Sigmoid colon (tissue), 7 donors: ENCODE results near the gene ZNF768. TPM values are rescaled to one million over a fixed set of nuclear protein-coding genes. Genes with fewer than 3 reads are reported as not detected.
"Not testable (repeated sequence)": the region's sequence is repeated elsewhere in the genome, so short reads cannot be mapped to it uniquely, and the experiment has no call there.

Source experiments
- DNase-seq: peaks from one replicate; pipeline ENCODE4 v3.0.0-alpha.2; 2019
- H3K27ac ChIP-seq, 4 donors: fragments of 200-600 bp; sonication (generic); one replicate each; pipeline ENCODE4 v1.5.1; 2016 to 2019; ENCODE audit warnings: mild to moderate bottlenecking in 1 of 4
- H3K27me3 ChIP-seq, 3 donors: fragments of 200-600 bp; sonication (generic); one replicate each; pipeline ENCODE4 v1.5.1; 2019; ENCODE audit warnings: mild to moderate bottlenecking in 1 of 3
- H3K36me3 ChIP-seq, 4 donors: fragments of 200-600 bp; sonication (generic); one replicate each; pipeline ENCODE4 v1.5.1; 2016 to 2019
- H3K4me1 ChIP-seq, 4 donors: fragments of 200-600 bp; sonication (generic); one replicate each; pipeline ENCODE4 v1.5.1; 2017 to 2019
- H3K4me3 ChIP-seq, 4 donors: fragments of 200-600 bp; sonication (generic); one replicate each; pipeline ENCODE4 v1.5.1; 2017 to 2019; ENCODE audit warnings: mild to moderate bottlenecking in 2 of 4, moderate library complexity in 1 of 4
- H3K9me3 ChIP-seq, 4 donors: fragments of 200-600 bp in 3 of 4; sonication (generic) in 3 of 4; one replicate each; pipeline versions ENCODE4 v1.5.1 to v1.6.1; 2013 to 2019
- EP300 ChIP-seq, 4 donors: sonication (generic); formaldehyde crosslinking; IDR thresholded peaks; one replicate each; pipeline ENCODE4 v1.6.1; 2017; ENCODE audit warnings: antibody characterized with exemption in 4 of 4
- POLR2A ChIP-seq, 2 donors: fragments of 450-650 bp; IDR thresholded peaks; one replicate each; pipeline ENCODE4 v1.6.1; 2016; ENCODE audit warnings: antibody characterized with exemption in 2 of 2, mild to moderate bottlenecking in 2 of 2, moderate library complexity in 2 of 2
- POLR2AphosphoS5 ChIP-seq, 4 donors: sonication (generic); formaldehyde crosslinking; IDR thresholded peaks; one replicate each; pipeline ENCODE4 v1.6.1; 2017; ENCODE audit warnings: antibody characterized with exemption in 4 of 4
- WGBS, 2 donors: extraction: QIAGEN DNeasy Blood & Tissue Kit; methylation state at CpG; one replicate each; pipeline ENCODE4 v1.1.7; 2013; 5-methylcytosine and 5-hydroxymethylcytosine counted together
- intact Hi-C: fragments of 100-400 bp; cut with DNase I; formaldehyde crosslinking; loops from one replicate; pipeline ENCODE4 v1.15.1; 2023
- polyA plus RNA-seq, 3 donors: library from polyadenylated mRNA; stranded (reverse); fragments of 200-250 nt; gene quantifications; one replicate each; pipeline ENCODE4 v1.2.3, GENCODE V29; 2013
- total RNA-seq, 4 donors: library from RNA; depleted of rRNA; stranded (reverse); fragments of >200 nt; gene quantifications; one replicate each; pipeline ENCODE4 v1.1.0, GENCODE V29; 2016
- TF ChIP-seq, protein P1 (sequence below), 4 experiments: fragments of 450-650 bp in 3 of 4; fragments of 200-600 bp in 1 of 4; IDR thresholded peaks; one replicate each; pipeline ENCODE4 v1.5.1; 2016 to 2019; ENCODE audit warnings: antibody characterized with exemption in 4 of 4, mild to moderate bottlenecking in 3 of 4, moderate library complexity in 2 of 4
- donor health status: healthy with polysubstance abuse.
- donor health status: Bipolar disorder and iron deficiency.
- donor health status: healthy.

Gene ZNF768
- total and polyA plus RNA-seq, 7 donors, result 32.4 to 61.0 (median 48.2) TPM

DNA sequence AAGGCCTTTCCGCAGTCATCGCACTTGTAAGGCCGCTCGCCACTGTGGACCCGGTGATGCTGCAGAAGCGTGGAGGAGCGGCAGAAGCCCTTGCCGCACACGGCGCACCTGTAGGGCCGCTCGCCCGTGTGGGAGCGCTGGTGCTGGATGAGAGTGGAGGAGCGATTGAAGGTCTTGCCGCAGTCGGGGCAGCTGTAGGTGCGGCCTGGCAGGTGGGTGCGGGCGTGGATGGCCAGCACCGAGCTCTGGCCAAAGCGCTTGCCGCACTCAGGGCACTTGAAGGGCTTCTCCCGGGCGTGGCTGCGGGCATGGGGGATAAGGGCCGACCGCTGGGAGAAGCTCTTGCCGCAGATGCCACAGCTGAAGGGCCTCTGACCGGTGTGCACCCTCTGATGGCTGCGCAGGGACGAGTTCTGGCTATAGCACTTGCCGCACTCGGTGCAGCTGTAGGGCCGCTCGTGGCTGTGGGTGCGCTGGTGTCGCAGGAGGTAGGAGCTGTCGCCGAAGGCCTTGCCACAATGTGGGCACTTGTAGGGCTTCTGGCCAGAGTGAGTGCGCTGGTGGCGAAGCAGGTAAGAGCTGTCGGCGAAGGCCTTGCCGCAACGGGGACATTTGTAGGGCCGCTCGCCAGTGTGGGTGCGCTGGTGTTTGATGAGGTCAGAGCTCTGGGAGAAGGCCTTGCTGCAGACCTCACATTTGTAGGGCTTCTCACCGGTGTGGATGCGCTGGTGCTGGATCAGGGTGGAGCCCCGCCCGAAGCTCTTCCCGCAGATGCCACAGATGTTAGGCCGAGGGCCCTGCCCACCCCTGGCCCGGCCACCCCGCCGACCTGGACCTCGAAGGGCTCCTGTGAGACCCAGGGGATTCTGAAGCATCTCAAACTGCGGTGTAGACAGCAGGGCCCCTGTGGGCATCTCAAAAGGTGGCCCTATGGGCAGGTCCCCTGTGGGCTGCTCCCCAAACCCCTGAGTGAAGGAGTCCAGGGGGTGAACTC lies 1.5 kb downstream of the ZNF768 start:
- Histone ChIP-seq H3K4me3 (no peak overlapping the region), H3K27ac (peak overlapping the region in 1 of 4 donors; percentile 100), H3K9me3 (no peaks in the 10 kb centered on the region), H3K4me1 (peaks cover 0 to 26% (median 14%) of the 10 kb centered on the region in 4 donors), H3K27me3 (no peaks in the 10 kb centered on the region), H3K36me3 (peaks cover 0 to 8% (median 0%) of the 10 kb centered on the region in 4 donors)
- DNase-seq, result no peak
- WGBS, 2 donors, result 94 to 95% methylated on average over 60 of the region's 60 CpGs
- intact Hi-C loops, result loop anchor here (5.0 kb wide), 1 partner anchor 78 kb away; the partner anchor contains the start of gene SEPHS2
- TF ChIP-seq POLR2A (IDR thresholded peaks at IDR 0.05) (no peak), POLR2AphosphoS5 (IDR thresholded peaks at IDR 0.05) (no peak), EP300 (IDR thresholded peaks at IDR 0.05) (no peak)
- TF ChIP-seq, protein P1, sequence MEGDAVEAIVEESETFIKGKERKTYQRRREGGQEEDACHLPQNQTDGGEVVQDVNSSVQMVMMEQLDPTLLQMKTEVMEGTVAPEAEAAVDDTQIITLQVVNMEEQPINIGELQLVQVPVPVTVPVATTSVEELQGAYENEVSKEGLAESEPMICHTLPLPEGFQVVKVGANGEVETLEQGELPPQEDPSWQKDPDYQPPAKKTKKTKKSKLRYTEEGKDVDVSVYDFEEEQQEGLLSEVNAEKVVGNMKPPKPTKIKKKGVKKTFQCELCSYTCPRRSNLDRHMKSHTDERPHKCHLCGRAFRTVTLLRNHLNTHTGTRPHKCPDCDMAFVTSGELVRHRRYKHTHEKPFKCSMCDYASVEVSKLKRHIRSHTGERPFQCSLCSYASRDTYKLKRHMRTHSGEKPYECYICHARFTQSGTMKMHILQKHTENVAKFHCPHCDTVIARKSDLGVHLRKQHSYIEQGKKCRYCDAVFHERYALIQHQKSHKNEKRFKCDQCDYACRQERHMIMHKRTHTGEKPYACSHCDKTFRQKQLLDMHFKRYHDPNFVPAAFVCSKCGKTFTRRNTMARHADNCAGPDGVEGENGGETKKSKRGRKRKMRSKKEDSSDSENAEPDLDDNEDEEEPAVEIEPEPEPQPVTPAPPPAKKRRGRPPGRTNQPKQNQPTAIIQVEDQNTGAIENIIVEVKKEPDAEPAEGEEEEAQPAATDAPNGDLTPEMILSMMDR (IDR thresholded peaks at IDR 0.05), result no peak

DNA sequence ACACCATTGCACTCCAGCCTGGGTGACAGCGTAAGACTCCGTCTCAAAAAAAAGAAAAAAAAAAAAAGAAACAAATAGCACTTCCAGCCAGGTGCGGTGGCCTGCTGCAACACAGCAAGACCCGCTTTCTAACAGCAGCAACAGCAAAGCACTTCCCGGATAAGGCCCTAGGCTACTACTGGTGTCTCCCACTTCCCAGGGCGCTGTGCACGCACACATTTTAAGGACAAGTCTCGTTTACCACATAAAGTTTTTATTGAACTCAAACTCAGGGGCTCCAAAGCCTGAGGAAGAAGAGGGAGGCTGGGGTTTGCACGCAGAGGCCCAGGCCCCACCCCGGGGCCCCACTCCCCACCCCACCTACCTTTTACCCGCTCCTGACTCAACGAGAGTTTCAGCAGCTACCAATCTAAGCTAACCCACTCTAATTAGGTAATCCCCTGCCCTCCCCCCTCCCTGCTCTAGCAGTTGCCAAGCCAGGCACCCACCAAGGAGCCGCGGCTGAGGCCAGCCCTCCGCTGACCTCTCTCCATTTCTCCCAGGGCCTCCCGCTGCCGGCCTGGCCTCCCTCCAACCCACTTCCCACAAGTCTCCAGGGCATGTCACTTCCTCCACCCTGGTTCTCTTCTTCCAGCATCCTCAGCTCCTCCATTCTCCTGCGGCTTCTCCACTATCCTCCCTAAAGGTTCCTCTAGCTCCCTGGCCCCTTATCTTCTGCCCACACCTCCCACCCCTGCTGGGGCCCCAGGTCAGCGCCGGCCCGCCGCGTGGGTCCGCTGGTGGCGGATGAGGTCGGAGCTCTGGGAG lies 2.4 kb downstream of the ZNF768 start:
- TF ChIP-seq, protein P1 (IDR thresholded peaks at IDR 0.05), result no peak
- TF ChIP-seq POLR2AphosphoS5 (IDR thresholded peaks at IDR 0.05), result no peak
- TF ChIP-seq EP300 (IDR thresholded peaks at IDR 0.05), result no peak
- no peak for TF ChIP-seq POLR2A (IDR thresholded peaks at IDR 0.05)
- H3K27me3 ChIP-seq, result no peaks in the 10 kb centered on the region
- peaks cover 0 to 26% (median 14%) of the 10 kb centered on the region in 4 donors for H3K4me1 ChIP-seq
- DNase-seq, result no peak
- H3K36me3 ChIP-seq, result peaks cover 0 to 8% (median 0%) of the 10 kb centered on the region in 4 donors
- intact Hi-C loops, result no loop called here
- no peak overlapping the region for H3K4me3 ChIP-seq
- WGBS, 2 donors, result 85 to 89% methylated on average over 26 of the region's 26 CpGs
- H3K27ac ChIP-seq, result no peak overlapping the region
- no peaks in the 10 kb centered on the region for H3K9me3 ChIP-seq

DNA sequence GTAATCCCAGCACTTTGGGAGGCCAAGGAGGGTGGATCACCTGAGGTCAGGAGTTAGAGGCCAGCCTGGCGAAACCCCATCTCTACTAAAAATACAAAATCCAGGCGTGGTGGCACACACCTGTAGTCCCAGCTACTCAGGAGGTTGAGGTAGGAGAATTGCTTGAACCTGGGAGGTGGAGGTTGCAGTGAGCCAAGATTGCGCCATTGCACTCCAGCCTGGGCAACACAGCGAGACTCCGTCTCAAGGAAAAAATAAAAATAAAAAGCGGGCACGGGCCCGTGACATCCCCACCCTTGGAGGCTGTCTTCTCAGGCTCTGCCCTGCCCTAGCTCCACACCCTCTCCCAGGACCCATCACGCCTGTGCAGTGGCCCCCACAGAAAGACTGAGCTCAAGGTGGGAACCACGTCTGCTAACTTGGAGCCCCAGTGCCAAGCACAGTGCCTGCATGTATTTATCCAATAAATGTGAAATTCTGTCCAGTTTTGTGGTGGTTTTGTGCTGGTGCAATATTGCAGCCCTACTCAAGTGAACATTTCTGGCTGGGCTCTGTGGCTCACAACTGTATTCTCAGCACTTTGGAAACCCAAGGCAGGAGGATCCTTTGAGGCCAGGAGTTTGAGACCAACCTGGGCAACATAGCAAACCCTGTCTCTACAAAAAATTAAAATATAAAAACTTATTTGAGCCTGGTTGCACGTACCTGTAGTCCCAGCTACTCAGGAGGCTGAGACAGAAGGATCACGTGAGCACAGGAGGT lies 3.5 kb downstream of the ZNF768 start:
- intact Hi-C loops, H3K9me3 ChIP-seq, DNase-seq, H3K27ac ChIP-seq, H3K4me3 ChIP-seq, H3K27me3 ChIP-seq, H3K36me3 ChIP-seq: not testable (repeated sequence)
- peaks cover 0 to 21% (median 10%) of the 10 kb centered on the region in 4 donors for H3K4me1 ChIP-seq
- peak in 1 of 4 donors; percentile 8 for TF ChIP-seq POLR2AphosphoS5 (IDR thresholded peaks at IDR 0.05)
- 70 to 86% methylated on average over 12 of the region's 12 CpGs for WGBS, 2 donors

DNA sequence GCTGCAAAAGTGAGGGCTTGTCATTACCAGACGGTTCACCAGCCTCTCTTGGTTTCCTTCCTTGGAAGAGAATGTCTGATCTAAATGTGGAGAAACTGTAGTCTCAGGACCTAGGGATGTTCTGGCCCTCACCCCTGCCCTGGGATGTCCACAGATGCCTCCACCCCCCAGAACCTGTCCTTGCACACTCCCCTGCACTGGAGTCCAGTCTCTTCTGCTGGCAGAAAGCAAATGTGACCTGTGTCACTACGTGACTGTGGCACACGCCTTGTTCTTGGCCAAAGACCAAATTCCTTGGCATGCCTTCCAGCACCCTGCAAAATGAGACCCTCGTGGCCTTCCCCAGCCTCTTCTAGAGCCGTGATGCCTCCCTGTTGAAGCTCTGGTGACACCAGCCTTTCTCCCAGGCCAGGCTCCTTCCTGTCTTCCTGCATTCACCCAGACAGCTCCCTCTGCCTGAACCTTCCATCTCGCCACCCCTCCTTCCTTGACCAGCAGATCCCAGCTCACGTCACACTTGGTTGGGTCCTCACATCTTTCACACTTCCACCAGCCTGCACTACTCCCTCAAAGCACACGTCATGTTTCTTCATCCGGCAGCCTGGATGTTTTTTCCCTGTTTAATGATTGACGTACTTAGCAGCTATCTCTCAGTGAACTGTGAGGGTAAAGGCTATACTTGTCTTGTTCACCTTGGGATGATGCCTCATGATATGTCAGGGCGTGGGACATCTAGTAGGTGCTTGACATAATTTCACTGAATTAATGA lies 4.3 kb downstream of the ZNF768 start:
- intact Hi-C loops, result no loop called here
- Histone ChIP-seq H3K9me3 (no peaks in the 10 kb centered on the region), H3K4me3 (no peak overlapping the region), H3K36me3 (peaks cover 0 to 8% (median 0%) of the 10 kb centered on the region in 4 donors), H3K4me1 (peaks cover 0 to 15% (median 6%) of the 10 kb centered on the region in 4 donors), H3K27me3 (no peaks in the 10 kb centered on the region), H3K27ac (no peak overlapping the region)
- no peak for TF ChIP-seq POLR2AphosphoS5 (IDR thresholded peaks at IDR 0.05)
- TF ChIP-seq, protein P1 (IDR thresholded peaks at IDR 0.05), result no peak
- TF ChIP-seq EP300 (IDR thresholded peaks at IDR 0.05), result no peak
- no peak for TF ChIP-seq POLR2A (IDR thresholded peaks at IDR 0.05)
- WGBS, 2 donors, result 24 to 63% methylated on average over 11 of the region's 11 CpGs
- no peak for DNase-seq
